CD4-positive, CD25-positive, alpha-beta regulatory T cell (primary cell): Measurements from ENCODE around the gene SERINC5. TPM values are rescaled to one million over a fixed set of nuclear protein-coding genes. Genes with fewer than 3 reads are reported as not detected.

Source experiments
- ATAC-seq, 2 donors: fragments of 150-1000 bp; cut with Tn5 transposase; one replicate each; pipeline ENCODE4 v1.10.0; 2021; ENCODE audit warnings: low read depth in 2 of 2, moderate number of reproducible peaks in 2 of 2, moderate library complexity in 1 of 2
- DNase-seq, 3 donors: peaks; one replicate each; pipeline versions ENCODE4 v3.0.0 to v3.0.0-alpha.2; 2012 to 2022; ENCODE audit warnings: mixed read lengths in 1 of 3
- H3K27ac ChIP-seq: one replicate; pipeline ENCODE4 v1.7.0; 2013; ENCODE audit warnings: mild to moderate bottlenecking, low read length; ENCODE audit not compliant: insufficient read depth, poor library complexity, severe bottlenecking
- H3K27me3 ChIP-seq: one replicate; pipeline ENCODE4 v1.7.0; 2013; ENCODE audit warnings: low read length; ENCODE audit not compliant: control insufficient read depth, insufficient read depth
- H3K36me3 ChIP-seq: one replicate; pipeline ENCODE4 v1.7.0; 2013; ENCODE audit warnings: mild to moderate bottlenecking, low read length, moderate library complexity; ENCODE audit not compliant: control insufficient read depth, insufficient read depth
- H3K4me1 ChIP-seq: 2 replicates; pipeline ENCODE4 v1.7.0; 2013; ENCODE audit warnings: mild to moderate bottlenecking, low read length; ENCODE audit not compliant: insufficient read depth, control insufficient read depth, poor library complexity, severe bottlenecking
- H3K4me3 ChIP-seq: one replicate; pipeline ENCODE4 v1.7.0; 2013; ENCODE audit warnings: low read depth, mild to moderate bottlenecking, low read length, moderate library complexity
- H3K9me3 ChIP-seq, 2 experiments: 1 replicate in 1 of 2; 2 replicates in 1 of 2; pipeline ENCODE4 v1.7.0; 2013; ENCODE audit warnings: low read length in 2 of 2, mild to moderate bottlenecking in 1 of 2, moderate library complexity in 1 of 2; ENCODE audit not compliant: control insufficient read depth in 2 of 2
- H3K27ac Mint-ChIP-seq, 3 donors: one replicate each; pipeline ENCODE4 v1.8.0; 2020 to 2022; ENCODE audit warnings: mild to moderate bottlenecking in 3 of 3, mixed read lengths in 3 of 3, moderate library complexity in 2 of 3
- H3K27me3 Mint-ChIP-seq: one replicate; pipeline ENCODE4 v1.8.0; 2022; ENCODE audit warnings: mild to moderate bottlenecking, mixed read lengths
- H3K36me3 Mint-ChIP-seq: one replicate; pipeline ENCODE4 v1.8.0; 2020; ENCODE audit warnings: mixed read lengths
- H3K4me1 Mint-ChIP-seq, 4 donors: one replicate each; pipeline ENCODE4 v1.8.0; 2020 to 2022; ENCODE audit warnings: mixed read lengths in 4 of 4, mild to moderate bottlenecking in 1 of 4
- H3K4me3 Mint-ChIP-seq, 4 donors: one replicate each; pipeline ENCODE4 v1.8.0; 2020 to 2022; ENCODE audit warnings: mild to moderate bottlenecking in 4 of 4, mixed read lengths in 4 of 4, moderate library complexity in 3 of 4
- H3K9me3 Mint-ChIP-seq, 7 donors: one replicate each; pipeline ENCODE4 v1.8.0; 2020 to 2022; ENCODE audit warnings: mixed read lengths in 7 of 7, mild to moderate bottlenecking in 3 of 7, moderate library complexity in 2 of 7
- polyA plus RNA-seq, 4 donors: library from polyadenylated mRNA; unstranded; fragments of 300-500 nt; fragmentation: Illumina TruSeq; gene quantifications; one replicate each; pipeline ENCODE4 v1.2.3, GENCODE V29; 2021
- total RNA-seq: library from RNA; stranded (reverse); gene quantifications from one replicate; pipeline ENCODE4 v1.2.3, GENCODE V29; 2022

Gene SERINC5
- total and polyA plus RNA-seq, 5 donors from 2014 or later = 12.7 to 80.3 (median 16.9) TPM

DNA sequence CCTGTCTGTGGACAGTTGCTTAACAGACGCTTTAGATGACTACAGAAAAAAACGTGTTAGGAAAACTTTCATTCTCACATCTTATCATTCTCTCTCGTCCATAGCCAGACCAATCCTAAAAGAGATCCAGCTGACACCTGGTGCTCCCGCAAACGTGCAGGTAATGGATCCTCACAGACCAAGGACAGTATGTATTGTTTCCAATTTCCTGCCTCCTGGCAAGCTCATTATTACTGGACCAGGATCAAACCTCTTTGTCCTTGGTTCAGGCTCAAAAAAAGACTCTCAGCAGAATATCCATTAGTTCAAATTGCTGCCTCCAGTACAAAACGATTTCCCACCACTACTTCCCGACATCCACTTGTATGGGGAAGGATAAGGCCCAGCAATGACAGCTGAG, 62.4 kb downstream of the SERINC5 start:
- peaks cover 57% of the 10 kb centered on the region for H3K4me1 ChIP-seq
- Mint-ChIP-seq H3K27me3 (peaks cover 4% of the 10 kb centered on the region), H3K36me3 (peaks cover 26% of the 10 kb centered on the region), H3K27ac (peak overlapping the region; percentile 94 to 99 (median 96)), H3K4me1 (peaks cover 25 to 90% (median 67%) of the 10 kb centered on the region in 4 donors), H3K4me3 (peak overlapping the region in 3 of 4 donors; percentile 56 to 83 (median 74)), H3K9me3 (no peaks in the 10 kb centered on the region)
- H3K27ac ChIP-seq = peak overlapping the region; percentile 69
- no peak for DNase-seq
- peaks cover 9% of the 10 kb centered on the region for H3K36me3 ChIP-seq
- H3K9me3 ChIP-seq = no peaks in the 10 kb centered on the region
- no peaks in the 10 kb centered on the region for H3K27me3 ChIP-seq
- no peak for ATAC-seq
- H3K4me3 ChIP-seq = peak overlapping the region; percentile 68

GRCh38 chr5:80192507-80193241, 63.2 kb downstream of the SERINC5 start:
- peaks cover 25 to 87% (median 70%) of the 10 kb centered on the region in 4 donors for H3K4me1 Mint-ChIP-seq
- Histone ChIP-seq H3K27me3 (no peaks in the 10 kb centered on the region), H3K4me1 (peaks cover 61% of the 10 kb centered on the region), H3K27ac (peak overlapping the region; percentile 69), H3K4me3 (peak overlapping the region; percentile 68), H3K9me3 (no peaks in the 10 kb centered on the region), H3K36me3 (peaks cover 4% of the 10 kb centered on the region)
- DNase-seq = peak in 2 of 3 donors; percentile 46 to 49
- peak overlapping the region; percentile 94 to 99 (median 96) for H3K27ac Mint-ChIP-seq
- H3K4me3 Mint-ChIP-seq = peak overlapping the region; percentile 56 to 92 (median 78)
- no peak for ATAC-seq
- H3K27me3 Mint-ChIP-seq = peaks cover 4% of the 10 kb centered on the region
- peaks cover 21% of the 10 kb centered on the region for H3K36me3 Mint-ChIP-seq
- H3K9me3 Mint-ChIP-seq = no peaks in the 10 kb centered on the region

- DNase-seq (peak; percentile 9 to 90 (median 52)), ATAC-seq (peak; percentile 81 to 87)
- Mint-ChIP-seq H3K4me1 (peaks cover 30 to 88% (median 74%) of the 10 kb centered on the region in 4 donors), H3K9me3 (no peaks in the 10 kb centered on the region), H3K36me3 (peaks cover 15% of the 10 kb centered on the region), H3K4me3 (peak overlapping the region; percentile 56 to 92 (median 78)), H3K27ac (peak overlapping the region; percentile 94 to 99 (median 96)), H3K27me3 (peaks cover 4% of the 10 kb centered on the region)
- H3K9me3 ChIP-seq = no peaks in the 10 kb centered on the region
- H3K36me3 ChIP-seq = peaks cover 4% of the 10 kb centered on the region
- H3K27ac ChIP-seq = peak overlapping the region; percentile 69
- H3K4me3 ChIP-seq = peak overlapping the region; percentile 68
- H3K27me3 ChIP-seq = no peaks in the 10 kb centered on the region
- H3K4me1 ChIP-seq = peaks cover 67% of the 10 kb centered on the region
Measured at GRCh38 chr5:80191991-80192398, 63.9 kb downstream of the SERINC5 start.

GRCh38 chr5:80191397-80191796, 64.5 kb downstream of the SERINC5 start:
- Histone ChIP-seq H3K4me3 (peak overlapping the region; percentile 68), H3K9me3 (no peaks in the 10 kb centered on the region), H3K36me3 (peaks cover 3% of the 10 kb centered on the region), H3K27ac (peak overlapping the region; percentile 69), H3K4me1 (peaks cover 73% of the 10 kb centered on the region), H3K27me3 (no peaks in the 10 kb centered on the region)
- H3K4me3 Mint-ChIP-seq = peak overlapping the region; percentile 56 to 96 (median 88)
- H3K27ac Mint-ChIP-seq = peak overlapping the region; percentile 94 to 100 (median 99)
- no peak for DNase-seq
- no peak for ATAC-seq
- peaks cover 4% of the 10 kb centered on the region for H3K27me3 Mint-ChIP-seq
- H3K4me1 Mint-ChIP-seq = peaks cover 30 to 90% (median 77%) of the 10 kb centered on the region in 4 donors
- H3K9me3 Mint-ChIP-seq = peaks cover 0 to 1% (median 0%) of the 10 kb centered on the region in 7 donors
- peaks cover 17% of the 10 kb centered on the region for H3K36me3 Mint-ChIP-seq

DNA sequence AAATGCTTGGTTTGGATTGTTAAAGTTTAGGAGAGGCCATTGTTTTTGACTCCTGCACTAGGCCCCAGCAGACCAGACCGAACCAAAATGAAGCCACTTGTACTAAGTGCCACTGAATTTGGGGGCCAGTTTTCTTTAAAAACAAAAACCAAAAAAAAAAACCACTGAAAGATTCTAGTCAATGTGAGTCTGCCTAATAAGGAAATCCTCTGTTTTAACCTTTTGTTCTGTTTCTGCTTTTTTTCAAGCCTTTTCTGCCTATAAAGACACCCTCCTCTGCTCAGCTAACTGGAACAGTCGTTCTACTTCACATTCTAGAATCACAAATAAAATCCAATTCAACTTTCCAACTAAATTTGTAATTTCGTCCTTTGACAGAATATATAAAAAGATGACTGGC, 64.9 kb downstream of the SERINC5 start:
- H3K36me3 Mint-ChIP-seq = peaks cover 14% of the 10 kb centered on the region
- Histone ChIP-seq H3K9me3 (no peaks in the 10 kb centered on the region), H3K4me3 (peak overlapping the region; percentile 68), H3K27ac (peak overlapping the region; percentile 69), H3K4me1 (peaks cover 78% of the 10 kb centered on the region), H3K27me3 (no peaks in the 10 kb centered on the region), H3K36me3 (no peaks in the 10 kb centered on the region)
- ATAC-seq (no peak), DNase-seq (peak in 2 of 3 donors; percentile 42 to 61)
- peak overlapping the region; percentile 75 to 100 (median 99) for H3K27ac Mint-ChIP-seq
- peak overlapping the region; percentile 39 to 96 (median 88) for H3K4me3 Mint-ChIP-seq
- H3K9me3 Mint-ChIP-seq = peaks cover 0 to 1% (median 0%) of the 10 kb centered on the region in 7 donors
- peaks cover 4% of the 10 kb centered on the region for H3K27me3 Mint-ChIP-seq
- H3K4me1 Mint-ChIP-seq = peaks cover 30 to 89% (median 75%) of the 10 kb centered on the region in 4 donors

DNA sequence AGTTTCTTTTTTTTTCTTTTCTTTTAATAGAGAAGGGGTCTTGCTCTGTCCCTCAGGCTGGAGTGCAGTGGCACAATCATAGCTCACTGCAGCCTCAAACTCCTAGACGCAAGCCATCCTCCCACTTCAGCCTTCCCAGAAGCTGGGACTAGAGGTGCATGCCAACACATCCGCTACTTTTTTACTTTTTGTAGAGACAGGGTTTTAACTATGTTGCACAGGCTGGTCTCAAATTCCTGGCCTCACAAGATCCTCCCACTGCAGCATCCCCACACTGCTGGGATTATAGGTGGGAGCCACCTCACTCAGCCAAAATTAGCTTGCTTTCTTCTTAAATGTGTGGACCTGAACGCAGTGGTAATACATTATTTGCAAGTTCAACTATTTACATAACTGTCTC, 66.1 kb downstream of the SERINC5 start:
- Histone ChIP-seq H3K27ac (peak overlapping the region; percentile 75), H3K9me3 (no peaks in the 10 kb centered on the region)
- peak overlapping the region; percentile 93 to 100 (median 99) for H3K27ac Mint-ChIP-seq

DNA sequence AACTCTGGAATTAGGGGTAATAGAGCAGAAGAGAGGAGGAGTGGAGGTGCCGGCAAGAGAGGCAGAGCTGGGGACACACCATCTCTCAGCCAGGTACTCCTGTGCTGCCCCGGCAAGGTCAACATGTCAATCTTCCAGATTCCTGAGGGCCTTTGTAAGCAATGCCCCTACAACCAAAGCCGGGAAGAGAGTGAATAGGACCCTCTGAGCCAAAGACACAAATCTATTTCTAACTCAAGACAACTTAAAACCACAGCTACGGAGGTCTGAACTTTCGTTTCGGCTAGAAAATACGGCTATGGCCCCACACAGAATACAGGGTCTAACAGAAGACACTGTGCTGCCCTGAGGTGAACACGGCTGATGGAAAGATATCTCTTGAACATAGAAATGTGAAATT, 66.6 kb downstream of the SERINC5 start:
- DNase-seq (peak in 1 of 3 donors; percentile 60), ATAC-seq (no peak)
- H3K36me3 Mint-ChIP-seq = peaks cover 15% of the 10 kb centered on the region
- peak overlapping the region; percentile 93 to 100 (median 99) for H3K27ac Mint-ChIP-seq
- H3K9me3 Mint-ChIP-seq = peaks cover 0 to 1% (median 0%) of the 10 kb centered on the region in 7 donors
- peaks cover 31 to 94% (median 81%) of the 10 kb centered on the region in 4 donors for H3K4me1 Mint-ChIP-seq
- Histone ChIP-seq H3K4me3 (peak overlapping the region; percentile 81), H3K36me3 (no peaks in the 10 kb centered on the region), H3K27ac (peak overlapping the region; percentile 75), H3K9me3 (no peaks in the 10 kb centered on the region), H3K27me3 (no peaks in the 10 kb centered on the region), H3K4me1 (peaks cover 88% of the 10 kb centered on the region)
- H3K4me3 Mint-ChIP-seq = peak overlapping the region; percentile 75 to 96 (median 88)
- peaks cover 4% of the 10 kb centered on the region for H3K27me3 Mint-ChIP-seq

More for the DNA sequence above, 66.1 kb downstream of the SERINC5 start:
- Histone ChIP-seq H3K4me3 (peak overlapping the region; percentile 81), H3K27me3 (no peaks in the 10 kb centered on the region), H3K4me1 (peaks cover 88% of the 10 kb centered on the region), H3K36me3 (no peaks in the 10 kb centered on the region)
- ATAC-seq (no peak), DNase-seq (no peak)
- peak overlapping the region; percentile 75 to 96 (median 88) for H3K4me3 Mint-ChIP-seq
- peaks cover 0 to 1% (median 0%) of the 10 kb centered on the region in 7 donors for H3K9me3 Mint-ChIP-seq
- H3K36me3 Mint-ChIP-seq = peaks cover 15% of the 10 kb centered on the region
- peaks cover 4% of the 10 kb centered on the region for H3K27me3 Mint-ChIP-seq
- H3K4me1 Mint-ChIP-seq = peaks cover 33 to 94% (median 79%) of the 10 kb centered on the region in 4 donors
